ENCODE results near the gene ATP9B. TPM values are rescaled to one million over a fixed set of nuclear protein-coding genes. Genes with fewer than 3 reads are reported as not detected.

Gene ATP9B
- total RNA-seq, 3 donors from 2014 or later (not counting 1 experiment from before 2014, with no cell fraction given), result 66.0 to 78.9 (median 68.0) TPM

- Histone ChIP-seq H3K4me3 (ENCODE audit: low read length) (no peak overlapping the region), H3K27ac (ENCODE audit: low read length) (no peak overlapping the region), H3K4me1 (ENCODE audit: control insufficient read depth, insufficient read depth, low read length) (peaks cover 5% of the 10 kb centered on the region), H3K9me3 (ENCODE audit: control insufficient read depth, insufficient read depth, low read length) (no peaks in the 10 kb centered on the region), H3K36me3 (ENCODE audit: control insufficient read depth, insufficient read depth, low read length) (peaks cover 3% of the 10 kb centered on the region), H3K27me3 (ENCODE audit: control insufficient read depth, insufficient read depth, low read length) (no peaks in the 10 kb centered on the region)
- intact Hi-C loops (cut with micrococcal nuclease), result no loop called here
- Mint-ChIP-seq H3K36me3 (peaks cover 14% of the 10 kb centered on the region), H3K4me3 (no peak overlapping the region), H3K27me3 (ENCODE audit: low read depth in 2 of 2) (no peaks in the 10 kb centered on the region), H3K9me3 (no peaks in the 10 kb centered on the region), H3K27ac (no peak overlapping the region), H3K4me1 (peaks cover 18 to 22% of the 10 kb centered on the region in 2 donors)
- DNase-seq (no peak), ATAC-seq (no peak)
- no peak for TF ChIP-seq CTCF (IDR thresholded peaks at IDR 0.05)
- WGBS (ENCODE audit: insufficient coverage), result 75% methylated on average over 6 of the region's 7 CpGs
Measured at GRCh38 chr18:79187532-79188277, 118.5 kb downstream of the ATP9B start.

DNA sequence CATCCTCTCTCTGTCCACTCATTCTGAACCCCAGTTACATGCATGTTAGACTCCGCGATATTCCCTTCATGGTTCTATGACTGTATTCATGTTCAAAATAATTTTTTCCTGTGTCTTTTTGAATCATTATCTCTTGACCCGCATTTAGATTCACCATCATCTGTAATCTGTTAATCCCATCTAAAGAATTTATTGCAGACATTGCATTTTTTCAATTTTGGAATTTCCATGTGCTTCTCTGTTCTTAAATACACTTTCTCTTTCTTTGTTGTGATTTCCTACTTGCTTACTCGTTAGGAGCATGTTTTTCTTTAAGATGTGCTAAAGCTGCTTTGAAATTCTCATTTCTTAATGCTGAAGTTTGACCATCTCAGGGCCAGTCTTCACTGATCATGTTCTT, 122.2 kb downstream of the ATP9B start:
- H3K4me1 ChIP-seq (ENCODE audit: control insufficient read depth, insufficient read depth, low read length), result peaks cover 5% of the 10 kb centered on the region
- H3K27ac ChIP-seq (ENCODE audit: low read length), result no peak overlapping the region
- DNase-seq (no peak), ATAC-seq (no peak)
- H3K9me3 ChIP-seq (ENCODE audit: control insufficient read depth, insufficient read depth, low read length), result no peaks in the 10 kb centered on the region
- no peak overlapping the region for H3K4me3 ChIP-seq (ENCODE audit: low read length)
- peaks cover 11% of the 10 kb centered on the region for H3K36me3 ChIP-seq (ENCODE audit: control insufficient read depth, insufficient read depth, low read length)
- Mint-ChIP-seq H3K27me3 (ENCODE audit: low read depth in 2 of 2) (no peaks in the 10 kb centered on the region), H3K27ac (peak overlapping the region; percentile 82 to 89), H3K9me3 (no peaks in the 10 kb centered on the region), H3K36me3 (peaks cover 8% of the 10 kb centered on the region), H3K4me3 (peak overlapping the region; percentile 67), H3K4me1 (peaks cover 18 to 22% of the 10 kb centered on the region in 2 donors)
- no peaks in the 10 kb centered on the region for H3K27me3 ChIP-seq (ENCODE audit: control insufficient read depth, insufficient read depth, low read length)
- no peak for TF ChIP-seq CTCF (IDR thresholded peaks at IDR 0.05)
- intact Hi-C loops (cut with micrococcal nuclease), result no loop called here
- WGBS (ENCODE audit: insufficient coverage), result 94% methylated on average over 4 of the region's 4 CpGs

GRCh38 chr18:79191956-79192355, 122.8 kb downstream of the ATP9B start:
- H3K27me3 Mint-ChIP-seq (ENCODE audit: low read depth in 2 of 2), result no peaks in the 10 kb centered on the region
- H3K36me3 Mint-ChIP-seq, result peaks cover 8% of the 10 kb centered on the region
- H3K27ac ChIP-seq (ENCODE audit: low read length), result no peak overlapping the region
- peak overlapping the region; percentile 67 for H3K4me3 Mint-ChIP-seq
- WGBS (ENCODE audit: insufficient coverage), result 60% methylated on average over 3 of the region's 5 CpGs
- no peaks in the 10 kb centered on the region for H3K27me3 ChIP-seq (ENCODE audit: control insufficient read depth, insufficient read depth, low read length)
- peaks cover 11% of the 10 kb centered on the region for H3K36me3 ChIP-seq (ENCODE audit: control insufficient read depth, insufficient read depth, low read length)
- H3K4me1 ChIP-seq (ENCODE audit: control insufficient read depth, insufficient read depth, low read length), result peaks cover 5% of the 10 kb centered on the region
- H3K27ac Mint-ChIP-seq, result peak overlapping the region; percentile 82 to 89
- no peak overlapping the region for H3K4me3 ChIP-seq (ENCODE audit: low read length)
- intact Hi-C loops (cut with micrococcal nuclease), result loop anchor here (1.0 to 2.0 kb wide), 2 partner anchors 35 to 123 kb away; partner anchors contain the start of gene ATP9B
- H3K9me3 ChIP-seq (ENCODE audit: control insufficient read depth, insufficient read depth, low read length), result no peaks in the 10 kb centered on the region
- DNase-seq (peak; percentile 30 to 33), ATAC-seq (peak; percentile 90 to 98 (median 96))
- TF ChIP-seq CTCF (IDR thresholded peaks at IDR 0.05), result no peak
- H3K4me1 Mint-ChIP-seq, result peaks cover 18 to 22% of the 10 kb centered on the region in 2 donors
- H3K9me3 Mint-ChIP-seq, result no peaks in the 10 kb centered on the region

All from natural killer cell (primary cell).